Endothelial cell of umbilical vein (primary cell): Measurements from ENCODE around the gene ATXN2.

Experiments
- MYC ChIP-seq: IDR thresholded peaks from one replicate; pipeline ENCODE4 v1.6.1; 2011; ENCODE audit warnings: mild to moderate bottlenecking, low read depth, low read length
- TF ChIP-seq, protein P1 (sequence below), 2 donors: IDR thresholded peaks; 1 replicate in 1 of 2; 2 replicates in 1 of 2; pipeline ENCODE4 v1.5.1; 2011; ENCODE audit warnings: low read length in 2 of 2, mild to moderate bottlenecking in 2 of 2, moderate library complexity in 2 of 2, control low read depth in 1 of 2, inconsistent platforms in 1 of 2, low read depth in 1 of 2; ENCODE audit not compliant: insufficient read depth in 1 of 2; ENCODE audit errors: extremely low read depth in 1 of 2

DNA sequence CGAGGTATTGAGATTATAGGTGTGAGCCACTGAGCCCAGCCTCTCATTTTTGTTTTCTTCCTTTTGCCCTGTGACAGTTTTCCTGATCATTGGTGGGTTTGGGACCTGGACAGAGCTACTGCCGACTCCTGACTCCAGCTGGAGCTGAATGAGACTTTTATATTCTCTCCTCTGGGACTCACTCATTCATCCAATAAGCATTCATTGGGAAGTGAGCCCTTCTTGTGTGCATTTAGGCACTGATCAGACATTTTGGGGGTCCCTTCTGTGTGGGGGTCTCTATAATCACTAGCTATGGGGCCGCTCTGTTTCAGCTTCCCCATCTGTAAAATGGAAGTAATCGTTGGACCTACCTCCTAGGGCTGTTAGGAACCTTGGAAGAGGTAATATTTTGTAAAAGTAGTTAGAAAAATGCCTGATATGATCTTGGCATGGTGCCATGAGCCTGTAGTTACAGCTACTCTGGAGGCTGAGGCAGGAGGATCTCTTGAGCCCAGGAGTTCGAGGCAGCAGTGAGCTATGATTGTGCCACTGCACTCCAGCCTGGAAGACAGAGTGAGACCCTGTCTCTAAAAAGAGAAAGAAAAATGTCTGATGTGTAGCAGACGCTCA, 186.2 kb downstream of the ATXN2 start:
- no peak for TF ChIP-seq MYC
- TF ChIP-seq, protein P1, sequence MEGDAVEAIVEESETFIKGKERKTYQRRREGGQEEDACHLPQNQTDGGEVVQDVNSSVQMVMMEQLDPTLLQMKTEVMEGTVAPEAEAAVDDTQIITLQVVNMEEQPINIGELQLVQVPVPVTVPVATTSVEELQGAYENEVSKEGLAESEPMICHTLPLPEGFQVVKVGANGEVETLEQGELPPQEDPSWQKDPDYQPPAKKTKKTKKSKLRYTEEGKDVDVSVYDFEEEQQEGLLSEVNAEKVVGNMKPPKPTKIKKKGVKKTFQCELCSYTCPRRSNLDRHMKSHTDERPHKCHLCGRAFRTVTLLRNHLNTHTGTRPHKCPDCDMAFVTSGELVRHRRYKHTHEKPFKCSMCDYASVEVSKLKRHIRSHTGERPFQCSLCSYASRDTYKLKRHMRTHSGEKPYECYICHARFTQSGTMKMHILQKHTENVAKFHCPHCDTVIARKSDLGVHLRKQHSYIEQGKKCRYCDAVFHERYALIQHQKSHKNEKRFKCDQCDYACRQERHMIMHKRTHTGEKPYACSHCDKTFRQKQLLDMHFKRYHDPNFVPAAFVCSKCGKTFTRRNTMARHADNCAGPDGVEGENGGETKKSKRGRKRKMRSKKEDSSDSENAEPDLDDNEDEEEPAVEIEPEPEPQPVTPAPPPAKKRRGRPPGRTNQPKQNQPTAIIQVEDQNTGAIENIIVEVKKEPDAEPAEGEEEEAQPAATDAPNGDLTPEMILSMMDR (IDR thresholded peaks at IDR 0.05; ENCODE audit: extremely low read depth in 1 of 2, insufficient read depth in 1 of 2, low read depth in 1 of 2, low read length in 2 of 2) = no peak
